ENCODE measurements around the gene PRAC2.

PRAC2 gene

GRCh38 chr17:48727415-48728175 is 4.6 kb downstream of the PRAC2 start:
- ChIA-PET POLR2A (no interaction called here), CTCF (interaction anchor here (0.8 to 19.2 kb wide), 9 partner anchors 7 to 157 kb away, joined by 3 to 353 read pairs (median 5); no protein-coding TSS in a partner anchor)
- no peak for DNase-seq (ENCODE audit: low read depth, low spot score)
- TF ChIP-seq CTCF (IDR thresholded peaks at IDR 0.05; ENCODE audit: insufficient read depth, low read length, missing control alignments) = no peak
- H3K4me3 ChIP-seq (ENCODE audit: low read depth, low read length) = no peak overlapping the region

DNA sequence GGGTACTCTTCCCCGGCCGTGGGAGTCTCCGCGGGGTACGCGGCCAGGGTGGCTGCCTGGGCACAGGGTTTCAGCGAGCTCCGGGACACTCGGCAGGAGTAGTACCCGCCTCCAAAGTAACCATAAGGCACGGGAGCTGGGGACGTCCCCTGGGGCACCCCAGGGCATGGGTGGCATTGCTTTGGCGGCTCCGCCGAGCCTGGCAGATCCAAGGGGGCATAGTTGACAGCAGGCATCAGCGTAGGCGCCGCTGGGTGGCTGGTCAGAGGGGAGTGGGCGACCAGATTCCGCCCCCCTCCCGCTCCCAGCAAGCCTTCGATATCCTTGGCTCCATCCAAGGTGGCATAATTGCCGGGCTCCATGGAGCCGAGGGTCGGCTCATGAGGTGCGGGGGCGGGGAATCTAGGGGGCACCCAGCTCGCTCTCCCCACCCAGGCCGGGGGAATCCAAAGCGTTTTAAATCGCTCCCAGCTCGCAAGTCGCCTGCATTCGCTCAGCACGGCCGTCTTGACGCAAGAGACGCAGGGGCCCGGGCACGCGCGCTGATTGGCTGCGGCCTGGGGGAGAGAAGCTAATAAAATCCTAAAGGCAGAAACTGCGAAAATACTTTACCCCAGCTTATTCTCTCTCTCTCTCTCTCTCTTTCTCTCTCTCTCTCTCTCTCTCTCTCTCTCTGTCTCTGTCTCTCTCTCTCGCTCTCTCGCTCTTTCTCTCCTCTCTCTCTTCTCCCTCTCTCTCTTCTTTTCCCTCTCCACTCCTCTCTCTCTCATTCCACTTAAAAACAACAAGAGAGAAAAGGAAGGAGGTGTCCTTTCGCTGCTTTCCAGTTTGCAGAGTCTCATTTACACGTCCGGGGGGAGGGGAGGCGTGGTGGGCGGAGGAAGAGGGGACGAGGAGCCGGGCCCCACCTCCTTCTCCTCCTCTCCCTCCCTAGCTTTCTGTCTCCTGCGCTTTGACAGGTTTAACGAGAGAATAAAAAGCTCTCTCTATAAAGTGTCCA is 5.5 kb downstream of the PRAC2 start, which contains the start of gene HOXB13:
Gene HOXB13 (minus strand): TSS at position 519 of the 1,000 bp plus-strand sequence. CDS start 157 bp downstream, at position 362.
- TF ChIP-seq CTCF (IDR thresholded peaks at IDR 0.05; ENCODE audit: insufficient read depth, low read length, missing control alignments) = no peak
- CTCF ChIA-PET = interaction anchor here (0.8 to 19.2 kb wide), 7 partner anchors 9 to 156 kb away, joined by 3 to 353 read pairs (median 5); no protein-coding TSS in a partner anchor
- POLR2A ChIA-PET = interaction anchor here (0.7 kb wide), 1 partner anchor 23 kb away, joined by 5 read pairs; no protein-coding TSS in a partner anchor
- H3K4me3 ChIP-seq (ENCODE audit: low read depth, low read length) = peak within 1 kb of the TSS; percentile 38
- no peak for DNase-seq (ENCODE audit: low read depth, low spot score)

DNA sequence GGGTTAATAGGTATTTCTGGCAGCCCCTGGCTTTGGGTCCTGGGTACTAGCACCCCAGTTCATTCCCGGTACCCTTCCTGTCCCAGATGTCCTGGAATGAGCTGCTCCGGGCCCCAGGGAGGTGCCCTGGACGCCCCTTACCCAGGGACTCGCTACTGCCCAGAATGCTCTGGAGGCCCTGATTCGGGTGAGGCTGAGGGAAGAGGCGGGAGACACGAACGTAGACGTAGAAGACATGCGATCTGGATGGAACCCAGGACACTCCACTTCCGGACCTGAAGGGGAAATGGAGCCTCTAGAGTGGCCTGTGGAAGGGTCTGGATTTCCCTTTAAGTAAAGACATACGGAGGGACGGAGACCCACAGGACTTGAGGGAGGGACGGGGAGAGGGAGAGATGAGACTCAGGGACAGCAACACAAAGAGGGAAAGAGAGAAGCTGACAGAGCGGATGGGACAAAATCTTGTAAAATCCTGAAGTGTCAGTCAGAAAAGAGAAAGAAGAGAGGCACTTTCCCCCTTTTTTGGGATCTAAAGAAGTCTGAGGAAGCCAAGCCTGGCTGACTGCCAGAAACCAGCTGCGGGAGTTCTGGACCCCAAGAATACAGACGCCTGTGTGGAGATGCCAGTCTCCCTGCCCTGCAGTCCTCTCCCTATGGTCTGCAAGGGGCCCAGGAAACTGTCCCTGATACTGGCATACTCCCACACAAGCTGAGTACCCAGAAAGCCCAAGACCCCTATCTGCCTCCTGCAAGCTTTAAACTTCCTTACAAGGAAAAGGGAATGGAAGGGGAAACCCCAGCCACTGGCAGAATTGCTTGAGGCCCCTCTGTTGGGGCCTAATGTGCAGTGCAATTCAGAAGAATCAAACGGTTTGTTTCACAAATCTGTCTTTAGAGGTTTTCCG is 6.6 kb downstream of the PRAC2 start:
- DNase-seq (ENCODE audit: low read depth, low spot score) = no peak
- H3K4me3 ChIP-seq (ENCODE audit: low read depth, low read length) = no peak overlapping the region
- CTCF ChIA-PET = interaction anchor here (2.9 to 19.2 kb wide), 2 partner anchors 61 to 149 kb away, joined by 14 to 353 read pairs; no protein-coding TSS in a partner anchor
- POLR2A ChIA-PET = no interaction called here
- TF ChIP-seq CTCF (IDR thresholded peaks at IDR 0.05; ENCODE audit: insufficient read depth, low read length, missing control alignments) = no peak

GRCh38 chr17:48730240-48730550 is 7.2 kb downstream of the PRAC2 start:
- no peak overlapping the region for H3K4me3 ChIP-seq (ENCODE audit: low read depth, low read length)
- no peak for DNase-seq (ENCODE audit: low read depth, low spot score)
- TF ChIP-seq CTCF (IDR thresholded peaks at IDR 0.05; ENCODE audit: insufficient read depth, low read length, missing control alignments) = no peak
- ChIA-PET POLR2A (no interaction called here), CTCF (interaction anchor here (2.1 to 19.2 kb wide), 4 partner anchors 60 to 149 kb away, joined by 6 to 353 read pairs (median 10); no protein-coding TSS in a partner anchor)

DNA sequence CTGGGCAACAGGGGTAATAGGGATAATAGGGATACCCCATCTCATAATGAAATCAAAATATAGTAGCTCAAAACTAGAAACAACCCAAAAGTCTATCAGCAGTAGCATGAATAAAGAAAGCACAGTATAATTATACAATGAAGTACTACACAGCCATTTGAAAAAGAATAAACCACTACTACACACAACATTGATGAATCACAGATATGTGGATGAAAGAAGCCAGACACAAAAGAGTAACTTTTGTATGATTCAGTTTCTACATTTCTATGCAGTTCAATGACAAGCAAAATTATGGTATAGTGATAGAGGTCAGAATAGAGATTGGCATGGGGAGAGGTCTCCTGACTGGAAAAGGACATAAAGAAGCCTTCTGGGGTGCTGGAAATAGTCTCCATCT is 8.4 kb downstream of the PRAC2 start:
- TF ChIP-seq CTCF (IDR thresholded peaks at IDR 0.05; ENCODE audit: insufficient read depth, low read length, missing control alignments) = no peak
- ChIA-PET CTCF (interaction anchor here (1.2 to 19.2 kb wide), 6 partner anchors 6 to 148 kb away, joined by 3 to 353 read pairs (median 6); partner anchors contain the start of genes PRAC1 and PRAC2), POLR2A (interaction anchor here (0.6 kb wide), 1 partner anchor 103 kb away, joined by 3 read pairs; no protein-coding TSS in a partner anchor)
- H3K4me3 ChIP-seq (ENCODE audit: low read depth, low read length) = no peak overlapping the region
- DNase-seq (ENCODE audit: low read depth, low spot score) = no peak
